UCSD-AML1 (cell line): ENCODE measurements around the gene HERC6.
"Not testable (repeated sequence)": the region's sequence is repeated elsewhere in the genome, so short reads cannot be mapped to it uniquely, and the experiment has no call there.

Experiments used
- DNase-seq: peaks from one replicate; lab custom pipeline; 2025; ENCODE audit not compliant: unreplicated experiment; lab: John Stamatoyannopoulos, UW

The HERC6 gene

GRCh38 chr4:88390128-88390527 is 11.5 kb downstream of the HERC6 start:
- DNase-seq: no peak

GRCh38 chr4:88391703-88392102 is 13.1 kb downstream of the HERC6 start:
- DNase-seq: no peak

- no peak for DNase-seq
These were observed 18.0 kb downstream of the HERC6 start for GRCh38 chr4:88396681-88397080.

- DNase-seq: no peak
These were observed 19.7 kb downstream of the HERC6 start for GRCh38 chr4:88398381-88398780.

GRCh38 chr4:88409206-88409605 is 30.6 kb downstream of the HERC6 start:
- no peak for DNase-seq

GRCh38 chr4:88409789-88410188 is 31.1 kb downstream of the HERC6 start:
- DNase-seq: no peak

GRCh38 chr4:88411491-88412096 is 32.9 kb downstream of the HERC6 start:
- no peak for DNase-seq

GRCh38 chr4:88413801-88414200 is 35.1 kb downstream of the HERC6 start:
- DNase-seq: no peak

GRCh38 chr4:88414755-88415154 is 36.1 kb downstream of the HERC6 start:
- DNase-seq: no peak

- DNase-seq: no peak
These were observed 37.3 kb downstream of the HERC6 start for GRCh38 chr4:88415982-88416381.

- DNase-seq: no peak
These were observed 39.8 kb downstream of the HERC6 start for GRCh38 chr4:88418411-88418810.

- no peak for DNase-seq
These were observed 41.2 kb downstream of the HERC6 start for GRCh38 chr4:88419874-88420273.

- no peak for DNase-seq
These were observed 42.2 kb downstream of the HERC6 start for GRCh38 chr4:88420844-88421243.

GRCh38 chr4:88422403-88422802 is 43.8 kb downstream of the HERC6 start:
- no peak for DNase-seq

GRCh38 chr4:88429401-88429800 is 50.7 kb downstream of the HERC6 start:
- no peak for DNase-seq

- DNase-seq: no peak
These were observed 57.5 kb downstream of the HERC6 start for GRCh38 chr4:88435987-88436693.

- DNase-seq: not testable (repeated sequence)
These were observed 59.2 kb downstream of the HERC6 start for GRCh38 chr4:88437873-88438272.

GRCh38 chr4:88439161-88439760 is 60.6 kb downstream of the HERC6 start:
- DNase-seq: no peak

GRCh38 chr4:88440146-88440545 is 61.5 kb downstream of the HERC6 start:
- no peak for DNase-seq

- no peak for DNase-seq
These were observed 63.0 kb downstream of the HERC6 start for GRCh38 chr4:88441696-88442095.

- no peak for DNase-seq
These were observed 64.1 kb downstream of the HERC6 start for GRCh38 chr4:88442689-88443191.

- DNase-seq: no peak
These were observed 64.8 kb downstream of the HERC6 start for GRCh38 chr4:88443486-88443885.
